Hematopoietic multipotent progenitor cell treated with erythropoietin and hydrocortisone succinate and interleukin-3 and kit ligand, for 8 days (in vitro differentiated cells): Measurements from ENCODE around the gene TMEM89.

Experiments
- DNase-seq: peaks from one replicate; pipeline ENCODE4 v3.0.0-alpha.2; 2015

The TMEM89 gene

GRCh38 chr3:48585411-48585810 lies 36.2 kb downstream of the TMEM89 start:
- no peak for DNase-seq

GRCh38 chr3:48584836-48585235 lies 36.7 kb downstream of the TMEM89 start:
- DNase-seq, result no peak

- no peak for DNase-seq
Measured at GRCh38 chr3:48581621-48582481, 39.7 kb downstream of the TMEM89 start.

- no peak for DNase-seq
Measured at GRCh38 chr3:48576647-48577046, 44.9 kb downstream of the TMEM89 start.

GRCh38 chr3:48575366-48575765 lies 46.2 kb downstream of the TMEM89 start:
- no peak for DNase-seq

GRCh38 chr3:48573973-48574585 lies 47.5 kb downstream of the TMEM89 start:
- DNase-seq, result no peak

GRCh38 chr3:48572517-48572916 lies 49.1 kb downstream of the TMEM89 start:
- DNase-seq, result no peak

- DNase-seq, result no peak
Measured at GRCh38 chr3:48571938-48572337, 49.6 kb downstream of the TMEM89 start.
